ENCODE results near the gene TSPAN7.

Gene TSPAN7

GRCh38 chrX:38649221-38649620, 87.9 kb downstream of the TSPAN7 start:
- no peak for DNase-seq

- no peak for DNase-seq
These were observed 88.6 kb downstream of the TSPAN7 start for GRCh38 chrX:38649674-38650647.

- no peak for DNase-seq
These were observed 90.6 kb downstream of the TSPAN7 start for GRCh38 chrX:38651625-38652601.

GRCh38 chrX:38652934-38653442, 91.6 kb downstream of the TSPAN7 start:
- no peak for DNase-seq

GRCh38 chrX:38654302-38654701, 93.0 kb downstream of the TSPAN7 start:
- no peak for DNase-seq

- no peak for DNase-seq
These were observed 95.1 kb downstream of the TSPAN7 start for GRCh38 chrX:38656350-38656915.

- DNase-seq, result no peak
These were observed 96.2 kb downstream of the TSPAN7 start for GRCh38 chrX:38657562-38657961.

- DNase-seq, result no peak
These were observed 99.2 kb downstream of the TSPAN7 start for GRCh38 chrX:38660395-38661102.

- DNase-seq, result no peak
These were observed 99.7 kb downstream of the TSPAN7 start for GRCh38 chrX:38661103-38661441.

GRCh38 chrX:38661561-38661960, 100.2 kb downstream of the TSPAN7 start:
- DNase-seq, result no peak

GRCh38 chrX:38662640-38663039, 101.3 kb downstream of the TSPAN7 start:
- no peak for DNase-seq

GRCh38 chrX:38664285-38664684, 102.9 kb downstream of the TSPAN7 start:
- DNase-seq, result no peak

- DNase-seq, result no peak
These were observed 105.6 kb downstream of the TSPAN7 start for GRCh38 chrX:38666909-38667308.

- DNase-seq, result no peak
These were observed 107.4 kb downstream of the TSPAN7 start for GRCh38 chrX:38668771-38669170.

- no peak for DNase-seq
These were observed 108.1 kb downstream of the TSPAN7 start for GRCh38 chrX:38669428-38669827.

- no peak for DNase-seq
These were observed 111.3 kb downstream of the TSPAN7 start for GRCh38 chrX:38672646-38673045.

- no peak for DNase-seq
These were observed 114.5 kb downstream of the TSPAN7 start for GRCh38 chrX:38675856-38676255.

GRCh38 chrX:38678183-38678582, 116.8 kb downstream of the TSPAN7 start:
- DNase-seq, result no peak

- no peak for DNase-seq
These were observed 117.5 kb downstream of the TSPAN7 start for GRCh38 chrX:38678821-38679220.

- no peak for DNase-seq
These were observed 118.4 kb downstream of the TSPAN7 start for GRCh38 chrX:38679695-38680094.

GRCh38 chrX:38682095-38682494, 120.8 kb downstream of the TSPAN7 start:
- no peak for DNase-seq

GRCh38 chrX:38692961-38693360, 131.6 kb downstream of the TSPAN7 start:
- no peak for DNase-seq
